ENCODE measurements around the gene SLPI. TPM values are rescaled to one million over a fixed set of nuclear protein-coding genes. Genes with fewer than 3 reads are reported as not detected.

Gene SLPI
- total RNA-seq, 1 donor from 2014 or later, result 966 TPM

DNA sequence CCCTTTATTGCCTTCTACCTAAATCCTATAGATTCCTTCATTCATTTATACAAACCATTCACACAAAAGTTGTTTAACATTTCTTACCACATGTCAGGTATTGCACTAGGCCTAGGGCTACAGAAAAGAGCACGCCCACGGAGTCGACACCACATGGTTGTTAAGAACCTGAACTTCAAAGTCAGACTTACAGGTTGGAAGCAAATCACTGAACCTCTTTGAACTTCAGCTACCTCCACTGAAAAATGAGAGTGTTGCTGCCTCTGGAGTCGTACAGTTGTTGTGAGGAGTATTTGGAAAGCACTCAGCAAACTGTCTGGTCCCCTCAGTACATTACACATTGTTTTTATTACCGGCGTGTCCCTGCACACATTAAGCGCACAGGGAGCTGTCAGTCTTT, 3.3 kb upstream of the SLPI start:
- Histone ChIP-seq H3K27ac (no peak overlapping the region), H3K9me3 (no peaks in the 10 kb centered on the region), H3K36me3 (no peaks in the 10 kb centered on the region), H3K4me3 (no peak overlapping the region), H3K27me3 (no peaks in the 10 kb centered on the region), H3K4me1 (peaks cover 6% of the 10 kb centered on the region)
- ATAC-seq, result no peak
- no peak for DNase-seq
- TF ChIP-seq, protein P1, sequence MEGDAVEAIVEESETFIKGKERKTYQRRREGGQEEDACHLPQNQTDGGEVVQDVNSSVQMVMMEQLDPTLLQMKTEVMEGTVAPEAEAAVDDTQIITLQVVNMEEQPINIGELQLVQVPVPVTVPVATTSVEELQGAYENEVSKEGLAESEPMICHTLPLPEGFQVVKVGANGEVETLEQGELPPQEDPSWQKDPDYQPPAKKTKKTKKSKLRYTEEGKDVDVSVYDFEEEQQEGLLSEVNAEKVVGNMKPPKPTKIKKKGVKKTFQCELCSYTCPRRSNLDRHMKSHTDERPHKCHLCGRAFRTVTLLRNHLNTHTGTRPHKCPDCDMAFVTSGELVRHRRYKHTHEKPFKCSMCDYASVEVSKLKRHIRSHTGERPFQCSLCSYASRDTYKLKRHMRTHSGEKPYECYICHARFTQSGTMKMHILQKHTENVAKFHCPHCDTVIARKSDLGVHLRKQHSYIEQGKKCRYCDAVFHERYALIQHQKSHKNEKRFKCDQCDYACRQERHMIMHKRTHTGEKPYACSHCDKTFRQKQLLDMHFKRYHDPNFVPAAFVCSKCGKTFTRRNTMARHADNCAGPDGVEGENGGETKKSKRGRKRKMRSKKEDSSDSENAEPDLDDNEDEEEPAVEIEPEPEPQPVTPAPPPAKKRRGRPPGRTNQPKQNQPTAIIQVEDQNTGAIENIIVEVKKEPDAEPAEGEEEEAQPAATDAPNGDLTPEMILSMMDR (IDR thresholded peaks at IDR 0.05), result no peak
- intact Hi-C loops (cut with DNase I), result no loop called here

DNA sequence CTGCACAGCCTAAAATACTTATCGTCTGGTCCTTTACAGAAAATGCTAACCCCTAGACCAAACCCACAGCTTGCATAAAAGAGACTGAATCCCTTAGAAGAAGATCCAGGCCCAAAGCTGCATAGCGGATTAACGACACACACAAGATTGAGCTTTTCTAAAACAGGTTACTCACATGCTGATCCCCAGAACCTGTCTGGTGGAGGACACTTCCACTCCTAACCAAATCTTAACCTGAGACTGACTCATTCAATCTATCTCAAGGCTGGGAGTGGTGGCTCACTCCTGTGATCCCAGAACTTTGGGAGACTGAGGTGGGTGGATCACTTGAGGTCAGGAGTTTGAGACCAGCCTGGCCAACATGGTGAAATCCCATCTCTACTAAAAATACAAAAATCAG, 2.8 kb upstream of the SLPI start:
- Histone ChIP-seq H3K36me3 (no peaks in the 10 kb centered on the region), H3K27ac (no peak overlapping the region), H3K4me3 (no peak overlapping the region), H3K4me1 (peaks cover 6% of the 10 kb centered on the region), H3K27me3 (no peaks in the 10 kb centered on the region), H3K9me3 (no peaks in the 10 kb centered on the region)
- intact Hi-C loops (cut with DNase I), result no loop called here
- no peak for DNase-seq
- TF ChIP-seq, protein P1 (IDR thresholded peaks at IDR 0.05), result no peak
- no peak for ATAC-seq

DNA sequence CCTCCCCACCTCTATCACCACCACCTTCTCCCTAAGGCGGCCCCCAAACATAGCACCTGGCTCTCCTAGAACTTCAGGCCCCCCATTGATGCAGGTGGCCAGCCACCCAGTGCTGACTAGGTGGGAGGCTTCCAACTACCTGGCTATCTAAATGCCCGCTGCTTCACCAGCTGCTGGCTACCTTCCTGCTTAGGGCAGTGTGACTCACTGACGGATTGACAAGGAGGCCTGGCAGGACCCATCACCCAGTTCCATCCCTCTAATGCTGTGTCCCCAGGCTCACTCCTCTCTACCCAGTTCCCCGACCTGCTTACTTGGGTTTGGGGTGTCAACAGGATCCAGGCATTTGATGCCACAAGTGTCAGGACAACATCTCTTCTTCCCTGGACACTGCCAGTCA, 1.1 kb downstream of the SLPI start:
- peak overlapping the region; percentile 48 for H3K4me3 ChIP-seq
- intact Hi-C loops (cut with DNase I), result no loop called here
- H3K27me3 ChIP-seq, result no peaks in the 10 kb centered on the region
- ATAC-seq (no peak), DNase-seq (no peak)
- H3K36me3 ChIP-seq, result no peaks in the 10 kb centered on the region
- H3K27ac ChIP-seq, result peak overlapping the region; percentile 48
- no peaks in the 10 kb centered on the region for H3K9me3 ChIP-seq
- TF ChIP-seq, protein P1 (IDR thresholded peaks at IDR 0.05), result no peak
- H3K4me1 ChIP-seq, result peaks cover 6% of the 10 kb centered on the region

DNA sequence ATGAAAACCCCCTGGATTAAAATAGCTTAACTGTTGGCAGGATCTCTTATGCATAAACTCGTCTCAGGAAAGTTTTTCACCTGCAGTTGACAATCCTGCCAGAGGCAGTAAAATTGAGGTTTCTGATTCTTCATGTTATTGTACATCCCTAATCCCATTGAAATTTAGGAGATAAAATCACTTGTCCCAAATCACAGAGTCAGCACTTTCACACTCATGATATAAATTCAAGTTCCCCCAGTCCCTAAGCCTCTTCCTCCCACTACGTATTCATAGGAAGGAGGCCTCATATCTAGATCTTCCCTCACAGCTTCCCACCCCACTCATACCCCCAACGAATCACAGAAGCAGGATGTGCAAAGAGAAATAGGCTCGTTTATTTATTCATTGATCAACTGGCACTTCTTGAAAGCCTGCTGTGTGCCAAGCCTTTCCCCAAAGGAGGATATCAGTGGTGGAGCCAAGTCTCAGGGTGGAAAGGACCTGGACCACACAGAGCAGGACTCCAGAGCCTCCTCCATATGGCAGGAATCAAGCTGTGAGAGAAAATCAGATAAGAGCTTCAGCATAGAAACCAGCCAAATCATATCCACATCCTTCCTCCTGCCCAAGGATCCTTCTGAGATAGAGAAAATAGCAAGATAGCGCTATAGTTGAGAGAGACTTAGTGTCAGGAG, 2.3 kb downstream of the SLPI start:
- no peak overlapping the region for H3K27ac ChIP-seq
- peaks cover 6% of the 10 kb centered on the region for H3K4me1 ChIP-seq
- H3K27me3 ChIP-seq, result no peaks in the 10 kb centered on the region
- ATAC-seq (no peak), DNase-seq (no peak)
- TF ChIP-seq, protein P1 (IDR thresholded peaks at IDR 0.05), result no peak
- H3K36me3 ChIP-seq, result no peaks in the 10 kb centered on the region
- peak overlapping the region; percentile 48 for H3K4me3 ChIP-seq
- intact Hi-C loops (cut with DNase I), result no loop called here
- H3K9me3 ChIP-seq, result no peaks in the 10 kb centered on the region

DNA sequence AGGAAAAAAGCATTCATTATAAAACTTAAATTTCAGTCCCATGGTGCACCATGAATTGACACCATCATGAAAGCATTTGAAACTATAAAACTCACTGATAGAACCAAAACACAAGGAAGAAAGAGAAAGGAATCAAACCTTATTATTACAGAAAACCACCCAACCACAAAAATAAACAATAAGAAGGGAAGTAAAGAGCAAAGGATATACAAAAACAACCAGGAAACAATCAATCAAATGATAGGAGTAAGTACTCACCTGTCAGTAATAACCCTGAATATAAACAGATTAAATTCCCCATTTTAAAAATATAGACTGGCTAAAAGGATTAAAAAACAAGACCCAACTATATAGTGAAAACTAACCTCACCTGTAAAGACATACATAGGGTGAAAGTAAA, 5.8 kb downstream of the SLPI start:
- DNase-seq (no peak), ATAC-seq (no peak)
- intact Hi-C loops (cut with DNase I), result no loop called here
- no peaks in the 10 kb centered on the region for H3K36me3 ChIP-seq
- H3K27ac ChIP-seq, result no peak overlapping the region
- no peak overlapping the region for H3K4me3 ChIP-seq
- peaks cover 9% of the 10 kb centered on the region for H3K27me3 ChIP-seq
- H3K9me3 ChIP-seq, result no peaks in the 10 kb centered on the region
- peaks cover 4% of the 10 kb centered on the region for H3K4me1 ChIP-seq
- TF ChIP-seq, protein P1 (IDR thresholded peaks at IDR 0.05), result no peak

DNA sequence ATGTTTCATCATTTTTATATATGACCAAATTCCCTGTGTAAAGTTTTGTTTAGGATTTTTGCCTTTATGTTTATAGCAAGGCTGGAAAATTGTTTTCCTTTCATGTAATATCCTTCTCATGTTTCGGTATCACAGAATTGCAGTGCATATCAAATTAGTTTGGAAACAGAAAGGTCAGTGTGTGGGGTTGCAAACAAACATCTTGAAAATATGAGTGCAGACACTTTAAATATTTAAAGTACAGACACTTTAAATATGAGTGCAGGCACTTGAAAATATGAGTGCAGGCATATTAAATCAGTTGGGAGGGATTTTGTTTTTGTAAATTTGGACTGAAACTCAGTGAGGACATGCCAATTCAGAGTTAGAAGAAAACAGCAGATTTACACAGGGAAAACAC, 6.5 kb downstream of the SLPI start:
- Histone ChIP-seq H3K36me3 (no peaks in the 10 kb centered on the region), H3K27ac (no peak overlapping the region), H3K27me3 (peaks cover 9% of the 10 kb centered on the region), H3K4me1 (peaks cover 4% of the 10 kb centered on the region), H3K4me3 (no peak overlapping the region), H3K9me3 (no peaks in the 10 kb centered on the region)
- TF ChIP-seq, protein P1 (IDR thresholded peaks at IDR 0.05), result no peak
- DNase-seq (no peak), ATAC-seq (peak; percentile 61)
- intact Hi-C loops (cut with DNase I), result no loop called here

Measured in upper lobe of right lung (tissue), 1 donor.